IPS-20b (cell line): Measurements from ENCODE around the gene P4HTM.
"Not testable (repeated sequence)": the region's sequence is repeated elsewhere in the genome, so short reads cannot be mapped to it uniquely, and the experiment has no call there.

ENCODE experiments used
- H3K27ac ChIP-seq: one replicate; pipeline ENCODE4 v1.5.1; 2013; ENCODE audit warnings: low read length
- H3K27me3 ChIP-seq: 2 replicates; pipeline ENCODE4 v1.6.1; 2013; ENCODE audit warnings: mild to moderate bottlenecking, low read length, inconsistent platforms; ENCODE audit not compliant: insufficient read depth
- H3K36me3 ChIP-seq: 2 replicates; pipeline ENCODE4 v1.6.1; 2013; ENCODE audit warnings: low read depth, mild to moderate bottlenecking, inconsistent platforms, low read length, moderate library complexity; ENCODE audit not compliant: insufficient read depth
- H3K4me1 ChIP-seq: 2 replicates; pipeline ENCODE4 v1.6.1; 2013; ENCODE audit warnings: mild to moderate bottlenecking, control low read depth, inconsistent platforms, low read length, moderate library complexity; ENCODE audit not compliant: insufficient read depth
- H3K4me3 ChIP-seq: 2 replicates; pipeline ENCODE4 v1.5.1; 2013; ENCODE audit warnings: mild to moderate bottlenecking, low read length, inconsistent platforms
- H3K9ac ChIP-seq: 2 replicates; pipeline ENCODE4 v1.6.1; 2013; ENCODE audit warnings: low read depth, mild to moderate bottlenecking, inconsistent platforms, low read length, moderate library complexity
- H3K9me3 ChIP-seq: 2 replicates; pipeline ENCODE4 v1.6.1; 2013; ENCODE audit warnings: mild to moderate bottlenecking, low read depth, low read length, inconsistent platforms; ENCODE audit not compliant: insufficient read depth

P4HTM gene

GRCh38 chr3:49004352-49005302 is 14.6 kb downstream of the P4HTM start:
- H3K36me3 ChIP-seq, result peaks cover 7% of the 10 kb centered on the region
- H3K4me1 ChIP-seq, result peaks cover 12% of the 10 kb centered on the region; the same call in 1 of the 2 replicates
- no peak overlapping the region for H3K4me3 ChIP-seq
- H3K27me3 ChIP-seq, result no peaks in the 10 kb centered on the region
- no peak overlapping the region for H3K27ac ChIP-seq
- H3K9ac ChIP-seq, result no peak overlapping the region
- H3K9me3 ChIP-seq, result no peaks in the 10 kb centered on the region

- Histone ChIP-seq H3K27me3 (no peaks in the 10 kb centered on the region), H3K9ac (no peak overlapping the region), H3K4me3 (no peak overlapping the region), H3K27ac (no peak overlapping the region), H3K36me3 (peaks cover 8% of the 10 kb centered on the region), H3K4me1 (peaks cover 7% of the 10 kb centered on the region; the same call in 1 of the 2 replicates), H3K9me3 (no peaks in the 10 kb centered on the region)
Observed at GRCh38 chr3:49005303-49005680, 15.3 kb downstream of the P4HTM start.

- Histone ChIP-seq H3K4me1 (peaks cover 7% of the 10 kb centered on the region; the same call in 1 of the 2 replicates), H3K36me3 (peaks cover 9% of the 10 kb centered on the region), H3K9ac (peak overlapping the region; percentile 99; the same call in 1 of the 2 replicates), H3K27ac (no peak overlapping the region), H3K27me3 (no peaks in the 10 kb centered on the region), H3K9me3 (no peaks in the 10 kb centered on the region), H3K4me3 (peak overlapping the region; percentile 99)
Observed at GRCh38 chr3:49005998-49006397, 16.0 kb downstream of the P4HTM start.

GRCh38 chr3:49006408-49007067 is 16.5 kb downstream of the P4HTM start:
- H3K27me3 ChIP-seq, result no peaks in the 10 kb centered on the region
- peaks cover 7% of the 10 kb centered on the region; the same call in 1 of the 2 replicates for H3K4me1 ChIP-seq
- peak overlapping the region; percentile 99 for H3K9ac ChIP-seq
- H3K27ac ChIP-seq, result no peak overlapping the region
- H3K36me3 ChIP-seq, result peaks cover 14% of the 10 kb centered on the region
- H3K9me3 ChIP-seq, result no peaks in the 10 kb centered on the region
- H3K4me3 ChIP-seq, result peak overlapping the region; percentile 99

GRCh38 chr3:49007068-49007770 is 17.2 kb downstream of the P4HTM start, which contains the start of gene WDR6:
Gene WDR6 (plus strand): TSS chr3:49007391. CDS start chr3:49007432, 41 bp downstream.
- peak within 1 kb of the TSS; percentile 82 for H3K27ac ChIP-seq
- peak within 1 kb of the TSS; percentile 99 for H3K9ac ChIP-seq
- peaks cover 7% of the 10 kb centered on the region; the same call in 1 of the 2 replicates for H3K4me1 ChIP-seq
- H3K27me3 ChIP-seq, result no peaks in the 10 kb centered on the region
- H3K36me3 ChIP-seq, result peaks cover 21% of the 10 kb centered on the region
- H3K9me3 ChIP-seq, result no peaks in the 10 kb centered on the region
- H3K4me3 ChIP-seq, result peak within 1 kb of the TSS; percentile 99

- peaks cover 28% of the 10 kb centered on the region for H3K36me3 ChIP-seq
- no peaks in the 10 kb centered on the region for H3K27me3 ChIP-seq
- peak overlapping the region; percentile 99 for H3K4me3 ChIP-seq
- H3K9ac ChIP-seq, result peak overlapping the region; percentile 99
- H3K27ac ChIP-seq, result peak overlapping the region; percentile 82
- H3K4me1 ChIP-seq, result peaks cover 7% of the 10 kb centered on the region; the same call in 1 of the 2 replicates
- no peaks in the 10 kb centered on the region for H3K9me3 ChIP-seq
Observed at GRCh38 chr3:49007771-49008528, 17.9 kb downstream of the P4HTM start.

- H3K4me1 ChIP-seq, H3K27me3 ChIP-seq, H3K27ac ChIP-seq, H3K9me3 ChIP-seq: not testable (repeated sequence)
- Histone ChIP-seq H3K4me3 (peak overlapping the region; percentile 99; the same call in 1 of the 2 replicates), H3K36me3 (peaks cover 35% of the 10 kb centered on the region), H3K9ac (peak overlapping the region; percentile 50; the same call in 1 of the 2 replicates)
Observed at GRCh38 chr3:49008627-49009026, 18.6 kb downstream of the P4HTM start.

- Histone ChIP-seq H3K36me3 (peaks cover 43% of the 10 kb centered on the region), H3K4me3 (no peak overlapping the region), H3K27ac (no peak overlapping the region), H3K4me1 (peaks cover 7% of the 10 kb centered on the region; the same call in 1 of the 2 replicates), H3K9me3 (no peaks in the 10 kb centered on the region), H3K27me3 (no peaks in the 10 kb centered on the region), H3K9ac (no peak overlapping the region)
Observed at GRCh38 chr3:49009396-49009795, 19.4 kb downstream of the P4HTM start.

- Histone ChIP-seq H3K27ac (no peak overlapping the region), H3K27me3 (no peaks in the 10 kb centered on the region), H3K4me3 (no peak overlapping the region), H3K9me3 (no peaks in the 10 kb centered on the region), H3K4me1 (peaks cover 5% of the 10 kb centered on the region; the same call in 1 of the 2 replicates), H3K9ac (no peak overlapping the region), H3K36me3 (peaks cover 68% of the 10 kb centered on the region)
Observed at GRCh38 chr3:49012441-49013017, 22.5 kb downstream of the P4HTM start.

GRCh38 chr3:49013113-49013737 is 23.2 kb downstream of the P4HTM start:
- H3K9me3 ChIP-seq, result no peaks in the 10 kb centered on the region

More at GRCh38 chr3:49013113-49013737, 23.2 kb downstream of the P4HTM start:
- peaks cover 68% of the 10 kb centered on the region for H3K36me3 ChIP-seq
- H3K4me3 ChIP-seq, result no peak overlapping the region
- no peak overlapping the region for H3K9ac ChIP-seq
- H3K4me1 ChIP-seq, result peaks cover 3% of the 10 kb centered on the region; the same call in 1 of the 2 replicates
- no peaks in the 10 kb centered on the region for H3K27me3 ChIP-seq
- H3K27ac ChIP-seq, result no peak overlapping the region
